Tibial nerve (tissue), 4 donors: ENCODE data around the gene MYL12B.

Experiments used
- CTCF ChIP-seq, 5 experiments: fragments of 200-600 bp in 3 of 5; fragments of 450-650 bp in 2 of 5; sonication (generic) in 3 of 5; IDR thresholded peaks; one replicate each; pipeline ENCODE4 v1.5.1; 2016 to 2019; ENCODE audit warnings: antibody characterized with exemption in 5 of 5, mild to moderate bottlenecking in 3 of 5, moderate library complexity in 2 of 5
- EP300 ChIP-seq, 2 donors: sonication (generic); formaldehyde crosslinking; IDR thresholded peaks; one replicate each; pipeline ENCODE4 v1.6.1; 2017; ENCODE audit warnings: antibody characterized with exemption in 2 of 2, mild to moderate bottlenecking in 1 of 2

GRCh38 chr18:3257627-3258120, 4.3 kb upstream of the MYL12B start:
- no peak for TF ChIP-seq EP300 (IDR thresholded peaks at IDR 0.05)
- TF ChIP-seq CTCF (IDR thresholded peaks at IDR 0.05) = no peak
